ENCODE results near the gene SLC24A5.

DNA sequence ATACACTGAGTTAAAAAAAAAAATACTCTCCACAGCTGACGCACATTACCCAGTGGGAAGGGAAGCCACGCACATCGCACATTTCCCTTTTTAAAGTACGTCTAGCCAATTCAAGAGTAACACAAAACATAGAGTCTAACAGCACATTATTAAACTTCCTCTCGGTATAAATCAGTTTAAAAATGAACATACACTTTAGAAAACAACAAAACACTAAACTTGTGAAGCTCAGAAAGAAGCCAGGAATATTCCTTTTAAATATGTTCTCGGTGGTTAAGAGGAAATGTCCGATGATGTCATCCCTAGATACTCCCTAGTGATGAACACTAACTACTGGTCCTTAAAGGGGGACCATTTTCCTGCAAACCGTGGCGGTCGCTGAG is 56.6 kb downstream of the SLC24A5 start:
- TF ChIP-seq, protein P1, sequence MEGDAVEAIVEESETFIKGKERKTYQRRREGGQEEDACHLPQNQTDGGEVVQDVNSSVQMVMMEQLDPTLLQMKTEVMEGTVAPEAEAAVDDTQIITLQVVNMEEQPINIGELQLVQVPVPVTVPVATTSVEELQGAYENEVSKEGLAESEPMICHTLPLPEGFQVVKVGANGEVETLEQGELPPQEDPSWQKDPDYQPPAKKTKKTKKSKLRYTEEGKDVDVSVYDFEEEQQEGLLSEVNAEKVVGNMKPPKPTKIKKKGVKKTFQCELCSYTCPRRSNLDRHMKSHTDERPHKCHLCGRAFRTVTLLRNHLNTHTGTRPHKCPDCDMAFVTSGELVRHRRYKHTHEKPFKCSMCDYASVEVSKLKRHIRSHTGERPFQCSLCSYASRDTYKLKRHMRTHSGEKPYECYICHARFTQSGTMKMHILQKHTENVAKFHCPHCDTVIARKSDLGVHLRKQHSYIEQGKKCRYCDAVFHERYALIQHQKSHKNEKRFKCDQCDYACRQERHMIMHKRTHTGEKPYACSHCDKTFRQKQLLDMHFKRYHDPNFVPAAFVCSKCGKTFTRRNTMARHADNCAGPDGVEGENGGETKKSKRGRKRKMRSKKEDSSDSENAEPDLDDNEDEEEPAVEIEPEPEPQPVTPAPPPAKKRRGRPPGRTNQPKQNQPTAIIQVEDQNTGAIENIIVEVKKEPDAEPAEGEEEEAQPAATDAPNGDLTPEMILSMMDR (IDR thresholded peaks at IDR 0.05): no peak
- TF ChIP-seq POLR2AphosphoS5 (IDR thresholded peaks at IDR 0.05; ENCODE audit: low read depth, low read length): no peak
- TF ChIP-seq, protein P2, sequence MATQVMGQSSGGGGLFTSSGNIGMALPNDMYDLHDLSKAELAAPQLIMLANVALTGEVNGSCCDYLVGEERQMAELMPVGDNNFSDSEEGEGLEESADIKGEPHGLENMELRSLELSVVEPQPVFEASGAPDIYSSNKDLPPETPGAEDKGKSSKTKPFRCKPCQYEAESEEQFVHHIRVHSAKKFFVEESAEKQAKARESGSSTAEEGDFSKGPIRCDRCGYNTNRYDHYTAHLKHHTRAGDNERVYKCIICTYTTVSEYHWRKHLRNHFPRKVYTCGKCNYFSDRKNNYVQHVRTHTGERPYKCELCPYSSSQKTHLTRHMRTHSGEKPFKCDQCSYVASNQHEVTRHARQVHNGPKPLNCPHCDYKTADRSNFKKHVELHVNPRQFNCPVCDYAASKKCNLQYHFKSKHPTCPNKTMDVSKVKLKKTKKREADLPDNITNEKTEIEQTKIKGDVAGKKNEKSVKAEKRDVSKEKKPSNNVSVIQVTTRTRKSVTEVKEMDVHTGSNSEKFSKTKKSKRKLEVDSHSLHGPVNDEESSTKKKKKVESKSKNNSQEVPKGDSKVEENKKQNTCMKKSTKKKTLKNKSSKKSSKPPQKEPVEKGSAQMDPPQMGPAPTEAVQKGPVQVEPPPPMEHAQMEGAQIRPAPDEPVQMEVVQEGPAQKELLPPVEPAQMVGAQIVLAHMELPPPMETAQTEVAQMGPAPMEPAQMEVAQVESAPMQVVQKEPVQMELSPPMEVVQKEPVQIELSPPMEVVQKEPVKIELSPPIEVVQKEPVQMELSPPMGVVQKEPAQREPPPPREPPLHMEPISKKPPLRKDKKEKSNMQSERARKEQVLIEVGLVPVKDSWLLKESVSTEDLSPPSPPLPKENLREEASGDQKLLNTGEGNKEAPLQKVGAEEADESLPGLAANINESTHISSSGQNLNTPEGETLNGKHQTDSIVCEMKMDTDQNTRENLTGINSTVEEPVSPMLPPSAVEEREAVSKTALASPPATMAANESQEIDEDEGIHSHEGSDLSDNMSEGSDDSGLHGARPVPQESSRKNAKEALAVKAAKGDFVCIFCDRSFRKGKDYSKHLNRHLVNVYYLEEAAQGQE (IDR thresholded peaks at IDR 0.05; ENCODE audit: insufficient read depth in 1 of 2, low read depth in 2 of 2, low read length in 1 of 2): no peak
- no peak for TF ChIP-seq TCF7L2 (IDR thresholded peaks at IDR 0.05; ENCODE audit: low read depth, low read length)
- TF ChIP-seq SIN3A (IDR thresholded peaks at IDR 0.05; ENCODE audit: borderline replicate concordance, insufficient read depth, low read depth, low read length): no peak

Data from Panc1 (cell line).